ENCODE measurements around the gene RGS10.
"Not testable (repeated sequence)": the region's sequence is repeated elsewhere in the genome, so short reads cannot be mapped to it uniquely, and the experiment has no call there.

Gene RGS10

DNA sequence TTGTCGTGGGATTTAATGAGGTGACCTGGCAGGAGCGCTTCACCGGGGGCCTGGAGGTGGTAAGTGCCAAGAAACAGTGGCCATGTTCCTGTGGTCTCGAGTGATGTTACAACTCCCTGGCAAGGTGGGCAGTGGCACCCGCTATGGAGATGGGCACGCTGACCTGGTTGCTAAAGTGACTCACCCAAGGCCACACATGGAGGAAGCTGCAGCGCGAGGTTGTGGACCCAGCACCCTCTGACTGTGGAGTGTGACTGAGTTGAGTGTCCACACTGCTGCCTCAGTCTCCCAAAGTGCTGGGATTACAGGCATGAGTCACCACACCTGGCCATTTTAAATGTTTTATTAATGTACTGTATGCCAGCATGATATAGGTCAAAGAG lies 73.2 kb downstream of the RGS10 start:
- no peak for DNase-seq (ENCODE audit: low read depth in 3 of 3)

DNA sequence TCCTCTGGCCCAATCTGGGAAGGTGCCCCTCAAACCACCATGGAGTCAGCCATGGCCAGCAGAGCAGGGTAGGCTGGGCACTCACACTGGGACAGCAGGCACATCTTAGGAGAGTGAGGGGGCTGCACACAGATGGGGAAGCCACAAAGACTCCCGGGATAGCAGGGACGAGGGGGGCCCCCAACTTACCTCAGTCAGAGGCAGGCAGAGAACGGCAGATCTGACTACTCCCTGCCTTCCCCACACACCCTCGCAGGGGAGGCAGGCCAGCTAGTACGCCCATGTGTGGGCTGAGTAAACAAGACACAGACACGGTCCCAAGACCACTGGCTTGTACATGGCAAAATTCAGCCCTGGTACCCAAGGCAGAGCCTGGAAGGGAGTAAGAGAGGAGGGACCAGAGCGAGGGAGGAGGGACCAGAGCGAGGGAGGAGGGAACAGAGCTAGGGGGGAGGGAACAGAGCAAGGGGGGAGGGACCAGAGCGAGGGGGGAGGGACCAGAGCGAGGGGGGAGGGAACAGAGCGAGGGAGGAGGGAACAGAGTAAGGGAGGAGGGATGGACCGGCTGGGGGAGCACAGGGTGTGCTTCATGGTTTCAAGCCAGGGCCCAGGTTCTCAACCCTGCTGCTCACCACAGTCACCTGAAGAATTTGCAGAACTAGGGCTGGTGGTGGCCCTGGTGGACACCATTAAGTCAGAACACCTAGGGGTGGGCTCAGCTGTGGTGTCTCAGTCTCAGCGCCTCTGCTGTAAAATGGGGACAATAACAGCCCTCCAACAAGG lies 73.8 kb downstream of the RGS10 start:
- DNase-seq (ENCODE audit: low read depth in 3 of 3), result no peak

DNA sequence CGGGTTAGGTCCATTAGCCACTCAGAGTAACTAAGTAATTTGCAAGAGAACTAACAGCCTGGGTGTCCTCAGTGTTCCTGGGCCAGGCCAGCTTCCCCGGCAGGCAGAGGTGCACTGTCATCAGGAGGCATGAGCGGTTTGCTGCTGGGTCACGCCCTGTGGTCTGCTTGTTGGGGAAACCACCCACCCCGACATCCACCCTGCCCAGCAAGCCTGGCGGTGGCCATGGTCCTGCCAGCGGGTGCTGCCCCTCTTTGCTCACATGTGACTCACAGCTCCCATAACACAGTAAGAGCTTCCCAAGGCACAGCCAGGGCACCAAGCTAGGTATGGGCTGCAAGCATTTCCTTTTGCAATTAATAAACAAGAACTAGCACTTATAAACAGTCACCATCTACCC lies 75.9 kb downstream of the RGS10 start:
- no peak for DNase-seq (ENCODE audit: low read depth in 3 of 3)

DNA sequence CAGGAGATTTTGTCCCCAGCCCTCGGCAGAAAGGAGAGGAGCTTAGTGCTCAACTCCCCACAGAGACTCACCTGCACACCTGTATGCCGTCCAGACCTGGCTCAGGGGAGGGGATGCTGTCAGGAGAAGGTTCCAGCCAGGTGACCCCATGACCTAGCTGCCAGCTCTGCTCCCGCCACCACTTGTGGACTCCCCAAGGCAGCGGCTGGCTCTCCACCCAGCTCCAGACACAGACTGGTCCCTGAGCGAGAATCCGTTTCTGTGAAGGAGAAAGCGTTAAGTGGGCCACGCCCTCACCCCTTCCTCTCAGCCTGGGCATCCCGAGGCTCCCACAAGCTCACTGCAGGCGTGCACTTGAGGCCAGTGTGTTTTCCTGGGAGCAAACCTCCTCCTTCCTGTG lies 76.4 kb downstream of the RGS10 start:
- no peak for DNase-seq (ENCODE audit: low read depth in 3 of 3)

DNA sequence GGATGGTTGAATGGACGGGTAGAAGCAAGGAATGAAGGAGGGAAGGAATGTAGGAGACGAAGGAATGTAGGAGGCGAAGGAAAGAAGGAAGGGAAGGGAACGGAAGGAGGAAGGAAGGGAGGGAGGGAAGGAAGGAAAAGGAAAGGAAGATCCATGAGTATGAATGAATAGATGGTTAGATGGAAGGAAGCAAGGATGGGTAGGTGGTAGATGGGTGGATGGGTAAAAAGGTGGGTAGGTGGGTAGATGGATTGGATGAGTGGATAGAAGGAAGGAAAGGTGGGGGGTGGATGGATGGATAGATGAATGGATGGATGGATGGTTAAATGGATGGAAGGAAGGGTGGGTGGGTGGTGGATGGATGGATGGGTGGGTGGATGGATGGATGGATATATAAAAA lies 77.4 kb downstream of the RGS10 start:
- no peak for DNase-seq (ENCODE audit: low read depth in 3 of 3)

DNA sequence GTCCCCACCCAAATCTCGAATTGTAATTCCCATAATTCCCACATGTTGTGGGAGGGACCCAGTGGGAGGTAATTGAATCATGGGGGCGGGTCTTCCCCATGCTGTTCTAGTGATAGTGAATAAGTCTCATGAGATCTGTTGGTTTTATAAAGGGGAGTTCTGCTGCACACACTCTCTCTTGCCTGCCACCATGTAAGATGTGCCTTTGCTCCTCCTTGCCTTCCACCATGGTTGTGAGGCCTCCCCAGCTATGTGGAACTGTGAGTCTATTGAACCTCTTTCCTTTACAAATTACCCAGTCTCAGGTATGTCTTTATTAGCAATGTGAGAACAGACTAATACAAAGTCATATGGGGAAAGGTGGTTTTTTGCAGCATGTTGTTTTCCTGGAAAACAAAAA lies 79.3 kb downstream of the RGS10 start:
- not testable (repeated sequence) for DNase-seq (ENCODE audit: low read depth in 3 of 3)

DNA sequence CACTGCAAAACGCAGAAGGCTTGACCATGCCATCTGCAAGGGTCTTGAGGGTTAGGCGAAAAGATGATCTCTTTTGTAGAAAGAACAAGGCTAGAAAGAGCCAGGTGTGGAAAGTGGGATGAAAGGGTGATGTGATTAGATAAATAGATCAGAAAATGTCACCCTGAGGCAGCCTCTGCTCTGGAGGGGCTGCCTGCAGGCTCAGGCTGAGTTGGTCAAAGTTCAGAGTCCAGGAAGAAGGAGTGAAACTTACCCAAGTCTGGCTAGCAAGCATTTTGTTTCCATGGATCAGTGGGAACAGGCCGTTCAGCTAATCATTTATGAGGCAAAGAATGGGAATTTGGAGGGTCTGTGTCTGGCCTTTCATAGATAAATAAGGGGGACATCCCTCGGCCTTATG lies 79.7 kb downstream of the RGS10 start:
- no peak for DNase-seq (ENCODE audit: low read depth in 3 of 3)

DNA sequence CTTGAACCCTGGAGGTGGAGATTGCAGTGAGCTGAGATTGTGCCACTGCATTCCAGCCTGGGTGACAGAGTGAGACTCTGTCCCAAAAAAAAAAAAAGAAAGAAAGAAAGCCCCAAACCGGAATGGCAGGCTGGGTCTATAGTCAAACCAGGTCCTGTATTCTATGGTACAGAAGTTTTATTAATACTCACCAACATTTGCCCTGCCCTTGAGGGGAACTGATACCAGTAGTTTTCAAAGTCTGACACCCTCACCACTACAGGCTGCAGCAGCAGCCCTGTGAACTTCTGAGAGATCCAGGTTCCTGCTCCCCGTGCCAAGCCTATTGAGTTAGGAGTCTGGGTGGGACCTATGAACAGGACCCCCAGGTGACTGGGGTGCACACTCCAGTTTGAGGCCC lies 80.6 kb downstream of the RGS10 start:
- no peak for DNase-seq (ENCODE audit: low read depth in 3 of 3)

DNA sequence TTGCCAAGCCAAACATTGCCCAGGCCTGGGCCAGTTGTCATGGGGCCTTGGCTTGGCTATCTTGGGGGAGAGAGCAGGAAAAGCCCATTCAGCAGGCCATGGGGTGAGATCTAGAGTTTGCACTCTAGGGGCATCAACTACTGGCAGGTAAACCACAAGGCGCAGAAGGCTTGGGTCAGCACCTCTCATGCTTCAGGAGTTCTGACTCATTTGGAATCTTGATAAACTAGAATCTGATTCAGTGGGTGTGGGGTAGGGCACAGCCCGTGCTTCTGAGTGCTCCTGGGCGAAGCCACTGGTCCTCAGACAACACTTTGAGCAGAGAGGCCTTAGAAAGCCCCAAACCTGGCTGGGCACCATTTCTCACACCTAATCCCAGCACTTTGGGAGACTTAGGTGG lies 81.1 kb downstream of the RGS10 start:
- no peak for DNase-seq (ENCODE audit: low read depth in 3 of 3)

DNA sequence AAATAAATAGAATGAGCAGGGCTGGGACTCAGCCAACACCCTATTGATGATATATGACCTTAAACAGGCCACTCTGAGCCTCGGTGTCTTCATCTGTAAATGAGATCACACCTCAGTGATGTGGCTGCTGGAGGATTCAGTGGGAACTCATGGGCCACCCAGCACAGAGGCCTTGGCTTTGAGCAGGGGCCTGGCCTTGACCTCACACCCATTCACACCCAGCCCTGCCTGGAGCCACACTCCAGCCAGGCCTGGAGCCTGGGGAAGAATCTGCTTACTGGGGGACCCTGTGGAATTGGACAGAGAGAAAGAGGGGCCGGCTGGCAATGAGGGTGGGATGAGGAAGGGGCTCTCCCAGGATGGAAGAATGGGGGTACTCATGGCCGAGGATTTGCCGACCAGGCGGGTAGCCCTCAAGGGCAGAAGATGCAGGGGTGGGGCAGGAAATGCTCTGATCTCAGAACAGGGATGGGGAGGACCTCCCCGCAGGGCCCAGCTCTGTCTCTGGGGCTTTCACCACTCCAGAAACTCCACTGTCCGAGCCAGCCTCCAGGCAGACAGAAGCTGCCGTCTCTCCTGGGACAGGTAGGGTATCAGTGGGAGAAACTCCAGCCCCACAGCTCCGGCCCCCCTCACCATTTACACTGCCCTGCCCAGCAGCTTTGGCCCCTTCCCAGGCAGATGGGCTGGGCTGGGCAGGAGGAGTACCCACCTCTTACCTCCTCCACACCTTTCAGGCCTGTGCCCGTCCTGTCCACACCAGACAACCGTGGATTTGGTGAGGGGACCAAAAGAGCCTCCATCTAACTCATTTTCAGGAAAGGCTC lies 81.9 kb downstream of the RGS10 start:
- DNase-seq (ENCODE audit: low read depth in 3 of 3), result no peak

DNA sequence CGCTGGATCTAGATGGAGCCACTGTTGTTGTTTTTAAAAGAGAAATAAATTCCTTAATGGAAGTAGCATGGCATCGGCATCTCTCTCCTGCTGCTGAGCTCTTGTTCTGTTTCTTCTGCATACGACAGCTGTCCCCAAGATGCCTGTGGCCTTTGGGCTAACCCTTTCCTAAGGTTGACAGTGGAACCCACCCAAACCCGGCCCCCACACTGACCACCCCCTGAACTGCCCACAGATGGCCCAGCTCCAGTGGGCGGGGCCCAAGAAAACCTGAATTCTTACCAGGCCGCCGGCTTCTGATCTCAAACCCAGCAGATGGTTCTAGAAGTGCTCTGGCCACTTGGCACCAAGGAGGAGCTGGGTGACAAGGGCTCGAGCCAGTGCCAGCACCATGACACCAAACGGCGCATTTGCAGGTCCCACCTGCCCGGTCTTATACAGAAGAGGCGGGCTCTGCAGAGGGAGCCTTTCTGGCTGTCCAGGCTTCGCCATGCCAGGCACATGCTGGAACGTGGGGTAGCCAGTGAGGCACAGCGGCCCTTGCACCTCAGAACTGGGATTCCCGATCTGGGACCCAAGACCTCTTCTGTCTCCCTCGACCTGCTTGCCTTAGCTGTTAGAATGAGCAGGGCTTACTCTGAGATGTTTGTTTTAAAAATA lies 82.7 kb downstream of the RGS10 start:
- DNase-seq (ENCODE audit: low read depth in 3 of 3), result no peak

DNA sequence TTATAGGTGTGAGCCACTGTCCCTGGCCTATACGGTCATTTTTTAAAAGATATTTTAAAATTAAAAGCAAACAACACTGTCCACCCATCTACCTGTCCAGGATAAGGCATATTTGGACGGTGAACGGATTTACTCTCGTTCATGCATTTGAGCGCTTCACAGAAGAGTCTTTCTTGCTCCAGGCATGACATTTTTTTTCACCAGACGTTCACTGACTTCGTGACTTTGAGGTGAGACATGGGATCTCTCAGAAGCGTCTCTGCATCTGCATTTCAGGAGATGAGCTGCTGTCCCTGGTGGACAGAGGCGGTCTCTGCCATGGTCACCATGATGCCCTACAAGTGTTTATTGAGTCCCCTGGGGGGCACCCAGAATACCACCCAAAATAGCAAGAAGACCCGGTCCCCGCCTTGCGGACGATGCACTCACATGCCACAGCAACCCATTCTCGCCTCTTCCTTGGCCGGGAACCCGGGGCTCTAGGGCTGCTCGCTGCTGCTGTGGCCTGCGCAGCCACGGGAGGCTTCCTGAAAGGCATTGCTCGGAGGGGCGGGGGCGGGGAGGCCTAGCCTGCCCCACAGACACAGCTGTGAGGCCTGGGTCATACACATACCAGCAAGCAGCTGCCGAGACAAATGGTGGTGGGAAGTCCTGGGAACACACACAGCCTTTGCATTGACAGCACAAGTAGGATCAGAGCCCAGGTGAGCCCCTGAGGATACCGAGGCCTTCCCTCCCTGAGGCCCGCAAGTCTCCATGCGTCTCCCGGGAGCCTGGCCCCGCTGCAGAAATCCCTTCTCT lies 84.4 kb downstream of the RGS10 start:
- DNase-seq (ENCODE audit: low read depth in 3 of 3), result no peak

DNA sequence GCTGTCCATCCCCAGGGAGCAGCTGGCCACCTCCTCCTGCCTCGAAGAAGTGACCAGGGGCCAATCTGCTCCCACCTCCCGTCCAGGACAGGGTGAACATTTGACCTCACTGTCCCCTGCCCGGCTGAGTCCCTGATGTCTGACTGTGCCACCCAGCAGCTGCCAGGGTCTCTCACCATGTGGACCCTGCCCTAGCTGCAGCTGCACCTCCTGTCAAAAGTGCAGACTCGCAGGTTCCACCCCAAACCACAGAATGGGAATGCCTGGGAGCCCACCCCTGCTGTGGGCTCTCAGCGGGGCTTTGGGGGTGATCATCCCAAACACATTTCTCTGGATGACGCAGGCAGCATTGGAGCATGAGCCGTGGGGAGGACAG lies 86.1 kb downstream of the RGS10 start:
- no peak for DNase-seq (ENCODE audit: low read depth in 3 of 3)

DNA sequence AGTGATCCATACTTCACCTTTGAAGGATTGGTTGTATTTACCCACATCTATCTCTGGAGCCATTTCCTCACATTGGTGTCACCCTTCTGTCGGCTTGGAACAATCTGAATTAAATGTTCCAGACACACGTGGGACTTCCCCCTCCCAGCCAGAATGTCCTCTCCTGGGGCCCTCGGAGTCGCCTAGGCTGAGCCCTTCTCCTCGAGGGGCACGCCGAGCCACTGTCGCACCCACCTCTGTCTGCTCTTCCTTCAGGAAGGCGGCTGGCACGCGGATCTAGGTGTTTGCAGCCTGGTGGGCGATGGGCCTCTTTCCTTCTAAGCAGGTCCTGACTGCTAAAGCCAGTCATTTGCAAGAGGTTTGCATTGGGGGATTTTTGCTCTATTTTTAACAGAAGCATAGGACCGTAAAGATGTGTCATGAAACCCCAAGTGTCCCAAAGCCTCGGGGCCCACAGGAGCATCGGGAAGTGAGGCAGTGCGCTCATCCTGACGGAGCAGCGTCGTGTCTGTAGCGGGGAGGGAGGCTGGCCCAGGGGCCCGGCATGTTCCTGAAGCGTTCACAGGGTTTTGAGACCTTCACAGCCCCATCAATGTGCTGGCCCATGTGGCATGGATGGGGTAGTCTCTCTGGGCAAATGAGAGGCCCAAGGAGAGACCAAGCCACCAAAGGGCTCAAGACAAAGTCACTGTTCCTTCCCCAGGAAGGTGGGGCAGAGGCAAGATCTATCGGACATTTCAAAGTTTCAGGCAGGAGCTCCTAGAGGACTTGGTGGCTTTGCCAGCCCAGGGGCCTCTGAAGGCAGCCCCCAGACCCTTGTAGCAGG lies 86.7 kb downstream of the RGS10 start:
- DNase-seq (ENCODE audit: low read depth in 3 of 3), result no peak

DNA sequence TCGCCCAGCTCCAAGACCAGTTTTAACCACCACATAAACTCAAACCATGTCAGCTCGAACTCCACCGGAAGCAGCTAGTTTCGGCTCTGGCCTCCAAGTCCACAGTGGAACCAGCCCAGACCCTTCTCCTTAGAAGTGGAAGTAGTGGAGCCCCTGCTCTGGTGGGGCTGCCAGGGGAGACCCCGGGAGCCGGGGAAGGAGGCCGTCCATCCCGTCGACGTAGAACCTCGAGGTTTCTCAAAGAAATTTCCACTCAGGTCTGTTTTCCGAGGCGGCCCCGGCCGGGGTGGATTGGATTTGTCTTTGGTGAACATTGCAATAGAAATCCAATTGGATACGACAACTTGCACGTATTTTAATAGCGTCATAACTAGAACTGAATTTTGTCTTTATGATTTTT lies 87.5 kb downstream of the RGS10 start:
- DNase-seq (ENCODE audit: low read depth in 3 of 3), result no peak

DNA sequence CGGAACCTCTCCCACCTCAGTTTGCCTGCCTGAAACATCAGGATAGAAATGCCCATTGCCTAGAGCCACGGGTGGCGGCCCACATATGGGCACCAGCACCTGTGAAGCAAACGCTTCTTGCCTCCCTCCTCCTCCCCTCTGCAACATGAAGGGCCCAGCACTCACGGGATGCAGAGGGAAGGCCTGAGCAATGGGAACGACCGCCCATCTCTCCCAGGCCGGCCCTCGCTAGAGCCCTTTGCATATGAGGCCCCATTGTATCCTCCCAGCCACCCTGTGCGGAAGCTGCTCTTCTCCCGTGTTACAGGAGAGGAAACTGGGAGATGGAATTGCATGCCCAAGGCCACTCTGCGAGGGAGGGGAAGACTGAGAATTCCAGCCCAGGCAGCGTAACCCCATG lies 88.2 kb downstream of the RGS10 start:
- DNase-seq (ENCODE audit: low read depth in 3 of 3), result no peak

DNA sequence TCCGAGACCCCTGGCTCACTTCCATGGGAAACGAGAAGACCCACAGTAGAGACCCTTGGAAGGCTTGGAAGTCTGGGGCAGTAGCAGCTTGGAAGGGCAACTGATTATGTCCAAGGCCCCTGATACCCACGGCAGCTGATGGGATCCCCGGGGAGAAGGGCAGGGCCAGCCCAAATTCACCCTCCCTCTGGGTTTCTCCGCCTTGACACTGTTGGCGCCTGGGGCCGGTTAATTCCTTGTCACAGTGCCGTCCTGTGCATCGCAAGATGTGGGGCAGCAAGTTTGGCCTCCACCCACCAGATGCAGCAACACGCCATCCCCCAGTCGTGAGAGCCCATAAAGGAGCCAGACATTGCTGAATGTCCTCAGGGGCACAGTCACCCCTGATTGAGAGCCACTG lies 89.2 kb downstream of the RGS10 start:
- DNase-seq (ENCODE audit: low read depth in 3 of 3), result no peak

DNA sequence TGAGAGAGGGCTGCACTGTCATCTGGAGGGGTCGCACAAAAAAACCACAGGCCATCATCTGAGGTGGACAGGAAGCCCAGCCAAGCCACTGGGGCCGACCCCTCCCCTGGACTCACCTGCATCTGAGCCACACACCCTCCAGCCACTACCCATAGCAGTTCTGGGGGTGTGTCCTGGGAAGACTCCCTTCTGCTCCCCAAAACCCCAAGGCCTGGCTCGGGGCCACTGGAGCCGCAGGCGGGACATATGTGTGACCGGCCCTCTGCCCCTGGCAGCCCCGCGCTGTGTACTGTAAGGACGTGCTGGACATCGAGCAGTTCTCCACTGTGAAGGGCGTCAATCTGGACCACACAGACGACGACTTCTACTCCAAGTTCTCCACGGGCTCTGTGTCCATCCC lies 90.1 kb downstream of the RGS10 start:
- DNase-seq (ENCODE audit: low read depth in 3 of 3), result no peak

DNA sequence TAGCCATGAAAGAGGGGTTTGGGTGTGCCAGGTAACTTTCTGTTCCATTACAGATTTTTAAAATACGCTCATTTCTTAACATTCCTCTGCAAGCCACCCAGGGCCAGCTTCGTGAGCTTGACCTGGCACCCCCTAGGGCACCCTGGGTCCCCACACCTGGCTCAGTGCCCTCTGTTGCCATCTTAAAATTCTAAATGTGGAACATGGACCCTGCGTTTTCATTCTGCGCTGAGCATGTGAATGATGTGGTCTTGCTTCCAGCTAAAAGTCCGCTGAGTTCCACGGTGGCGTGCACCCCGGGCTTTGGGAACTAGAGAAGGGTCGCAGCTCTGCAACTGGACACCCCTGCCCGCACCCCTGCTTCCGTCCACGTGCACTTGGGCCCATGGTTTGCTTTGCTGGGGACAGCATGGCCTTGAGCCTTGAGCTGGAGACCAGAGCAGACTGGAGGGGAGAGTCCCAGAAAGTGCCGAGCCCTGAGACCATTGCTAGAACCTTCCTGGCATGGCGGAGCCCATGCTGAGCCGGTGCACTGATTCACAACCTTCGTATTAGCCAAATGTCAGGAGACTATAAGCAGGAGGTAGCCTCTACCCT lies 91.1 kb downstream of the RGS10 start:
- no peak for DNase-seq (ENCODE audit: low read depth in 3 of 3)

DNA sequence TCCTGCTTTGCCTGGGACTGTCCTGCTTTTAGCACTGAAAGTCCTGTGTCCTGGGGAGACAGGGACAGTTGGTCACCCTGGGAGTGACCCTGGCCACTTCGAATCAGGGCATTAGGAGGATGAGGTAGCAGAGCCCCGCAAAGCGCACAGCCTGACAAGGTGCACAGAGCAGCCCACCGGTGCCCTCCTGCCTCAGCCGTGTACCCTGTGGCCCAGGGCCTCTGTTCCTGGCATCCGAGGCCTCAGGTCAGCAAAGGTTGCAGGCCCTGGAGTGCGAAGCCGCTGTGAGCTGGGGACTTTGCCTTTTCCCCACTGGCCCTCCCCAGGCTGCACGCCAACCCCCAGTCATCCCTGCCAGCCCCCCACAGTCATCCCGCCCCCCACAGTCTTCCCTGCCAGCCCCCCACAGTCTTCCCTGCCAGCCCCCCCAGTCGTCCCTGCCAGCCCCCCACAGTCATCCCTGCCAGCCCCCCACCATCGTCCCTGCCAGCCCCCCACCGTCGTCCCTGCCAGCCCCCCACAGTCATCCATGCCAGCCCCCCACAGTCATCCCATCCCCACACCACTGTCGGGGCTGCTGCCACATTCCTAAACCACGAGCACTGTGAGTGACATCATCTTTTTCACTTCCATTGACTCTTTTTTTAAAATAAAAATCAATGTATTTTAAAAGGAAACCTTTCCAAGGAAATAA lies 91.8 kb downstream of the RGS10 start:
- DNase-seq (ENCODE audit: low read depth in 3 of 3), result no peak

Measured in stimulated activated CD4-positive, alpha-beta T cell treated with anti-CD3 and anti-CD28 coated beads, TNF-alpha, amount 100 ng/mL, for 4 hours (primary cell).